ENCODE data around the gene TPSB2.
"Not testable (repeated sequence)": the region's sequence is repeated elsewhere in the genome, so short reads cannot be mapped to it uniquely, and the experiment has no call there.

The TPSB2 gene

GRCh38 chr16:1241081-1241480 is 11.1 kb upstream of the TPSB2 start:
- not testable (repeated sequence) for H3K4me3 ChIP-seq (ENCODE audit: low read length); H3K9me3 ChIP-seq (ENCODE audit: control insufficient read depth, insufficient read depth, low read length); H3K4me1 ChIP-seq (ENCODE audit: control insufficient read depth, low read length); H3K36me3 ChIP-seq (ENCODE audit: control insufficient read depth, low read length); H3F3A ChIP-seq (ENCODE audit: control insufficient read depth, insufficient read depth); H4K20me1 ChIP-seq (ENCODE audit: control insufficient read depth, insufficient read depth, low read depth, low read length); H3K27ac ChIP-seq (ENCODE audit: low read depth, low read length); H3K4me2 ChIP-seq (ENCODE audit: low read length); H3K79me2 ChIP-seq (ENCODE audit: control insufficient read depth, low read length); H3K9me2 ChIP-seq (replicated peaks; ENCODE audit: control insufficient read depth, low read length); H3K27me3 ChIP-seq (ENCODE audit: control insufficient read depth, low read length)

- not testable (repeated sequence) for H3K4me1 ChIP-seq (ENCODE audit: control insufficient read depth, low read length)
These were observed 10.5 kb upstream of the TPSB2 start, which contains the start of gene TPSAB1 for GRCh38 chr16:1240436-1240835. TSS of gene TPSAB1 (plus strand) at chr16:1240705. CDS start at chr16:1240939, 234 bp downstream.

GRCh38 chr16:1239575-1239974 is 9.6 kb upstream of the TPSB2 start:
- H4K20me1 ChIP-seq (ENCODE audit: control insufficient read depth, insufficient read depth, low read depth, low read length); H3K4me3 ChIP-seq (ENCODE audit: low read length); H3K4me1 ChIP-seq (ENCODE audit: control insufficient read depth, low read length); H3K36me3 ChIP-seq (ENCODE audit: control insufficient read depth, low read length); H3K4me2 ChIP-seq (ENCODE audit: low read length); H3K79me2 ChIP-seq (ENCODE audit: control insufficient read depth, low read length); H3K9me3 ChIP-seq (ENCODE audit: control insufficient read depth, insufficient read depth, low read length); H3K27me3 ChIP-seq (ENCODE audit: control insufficient read depth, low read length); H3K27ac ChIP-seq (ENCODE audit: low read depth, low read length); H3F3A ChIP-seq (ENCODE audit: control insufficient read depth, insufficient read depth); H3K9me2 ChIP-seq (replicated peaks; ENCODE audit: control insufficient read depth, low read length): not testable (repeated sequence)

More at GRCh38 chr16:1240436-1240835, 10.5 kb upstream of the TPSB2 start, which contains the start of gene TPSAB1:
- H3K9me3 ChIP-seq (ENCODE audit: control insufficient read depth, insufficient read depth, low read length); H3K27me3 ChIP-seq (ENCODE audit: control insufficient read depth, low read length); H3K27ac ChIP-seq (ENCODE audit: low read depth, low read length); H3F3A ChIP-seq (ENCODE audit: control insufficient read depth, insufficient read depth); H3K4me2 ChIP-seq (ENCODE audit: low read length); H4K20me1 ChIP-seq (ENCODE audit: control insufficient read depth, insufficient read depth, low read depth, low read length); H3K9me2 ChIP-seq (replicated peaks; ENCODE audit: control insufficient read depth, low read length); H3K4me3 ChIP-seq (ENCODE audit: low read length); H3K79me2 ChIP-seq (ENCODE audit: control insufficient read depth, low read length); H3K36me3 ChIP-seq (ENCODE audit: control insufficient read depth, low read length): not testable (repeated sequence)

GRCh38 chr16:1238909-1239308 is 8.9 kb upstream of the TPSB2 start:
- H3K36me3 ChIP-seq (ENCODE audit: control insufficient read depth, low read length); H3K27me3 ChIP-seq (ENCODE audit: control insufficient read depth, low read length); H3K4me1 ChIP-seq (ENCODE audit: control insufficient read depth, low read length); H3K9me3 ChIP-seq (ENCODE audit: control insufficient read depth, insufficient read depth, low read length); H3K4me2 ChIP-seq (ENCODE audit: low read length); H3K9me2 ChIP-seq (replicated peaks; ENCODE audit: control insufficient read depth, low read length); H4K20me1 ChIP-seq (ENCODE audit: control insufficient read depth, insufficient read depth, low read depth, low read length); H3K4me3 ChIP-seq (ENCODE audit: low read length); H3K79me2 ChIP-seq (ENCODE audit: control insufficient read depth, low read length); H3F3A ChIP-seq (ENCODE audit: control insufficient read depth, insufficient read depth); H3K27ac ChIP-seq (ENCODE audit: low read depth, low read length): not testable (repeated sequence)

- H3K27me3 ChIP-seq (ENCODE audit: control insufficient read depth, low read length) = no peaks in the 10 kb centered on the region
- H3K79me2 ChIP-seq (ENCODE audit: control insufficient read depth, low read length) = no peaks in the 10 kb centered on the region
- H3K27ac ChIP-seq (ENCODE audit: low read depth, low read length) = no peak overlapping the region
- no peaks in the 10 kb centered on the region for H3K36me3 ChIP-seq (ENCODE audit: control insufficient read depth, low read length)
- H3K4me3 ChIP-seq (ENCODE audit: low read length) = no peak overlapping the region
- H4K20me1 ChIP-seq (ENCODE audit: control insufficient read depth, insufficient read depth, low read depth, low read length) = no peaks in the 10 kb centered on the region
- TF ChIP-seq CTCF (IDR thresholded peaks at IDR 0.05; ENCODE audit: low read depth, low read length, poor library complexity, severe bottlenecking) (no peak), EZH2phosphoT487 (IDR thresholded peaks at IDR 0.05; ENCODE audit: borderline replicate concordance, low read length) (no peak)
- no peaks in the 10 kb centered on the region for H3K4me1 ChIP-seq (ENCODE audit: control insufficient read depth, low read length)
- no peaks in the 10 kb centered on the region for H3K9me3 ChIP-seq (ENCODE audit: control insufficient read depth, insufficient read depth, low read length)
- H3F3A ChIP-seq (ENCODE audit: control insufficient read depth, insufficient read depth) = no peaks in the 10 kb centered on the region
- H3K4me2 ChIP-seq (ENCODE audit: low read length) = no peak overlapping the region
- no peaks in the 10 kb centered on the region for H3K9me2 ChIP-seq (replicated peaks; ENCODE audit: control insufficient read depth, low read length)
These were observed 8.0 kb upstream of the TPSB2 start for GRCh38 chr16:1237990-1238389.

- not testable (repeated sequence) for H3K36me3 ChIP-seq (ENCODE audit: control insufficient read depth, low read length); H4K20me1 ChIP-seq (ENCODE audit: control insufficient read depth, insufficient read depth, low read depth, low read length); H3K4me2 ChIP-seq (ENCODE audit: low read length); H3K9me2 ChIP-seq (replicated peaks; ENCODE audit: control insufficient read depth, low read length); H3K79me2 ChIP-seq (ENCODE audit: control insufficient read depth, low read length); H3K27ac ChIP-seq (ENCODE audit: low read depth, low read length); H3K9me3 ChIP-seq (ENCODE audit: control insufficient read depth, insufficient read depth, low read length); H3K4me1 ChIP-seq (ENCODE audit: control insufficient read depth, low read length); H3F3A ChIP-seq (ENCODE audit: control insufficient read depth, insufficient read depth); H3K4me3 ChIP-seq (ENCODE audit: low read length); H3K27me3 ChIP-seq (ENCODE audit: control insufficient read depth, low read length)
These were observed 6.7 kb upstream of the TPSB2 start for GRCh38 chr16:1236659-1237058.

- not testable (repeated sequence) for H3K4me2 ChIP-seq (ENCODE audit: low read length); H3K79me2 ChIP-seq (ENCODE audit: control insufficient read depth, low read length); H3K4me3 ChIP-seq (ENCODE audit: low read length); H3K36me3 ChIP-seq (ENCODE audit: control insufficient read depth, low read length); H3K4me1 ChIP-seq (ENCODE audit: control insufficient read depth, low read length); H3K9me2 ChIP-seq (replicated peaks; ENCODE audit: control insufficient read depth, low read length); H3K9me3 ChIP-seq (ENCODE audit: control insufficient read depth, insufficient read depth, low read length); H3K27ac ChIP-seq (ENCODE audit: low read depth, low read length); H3F3A ChIP-seq (ENCODE audit: control insufficient read depth, insufficient read depth); H4K20me1 ChIP-seq (ENCODE audit: control insufficient read depth, insufficient read depth, low read depth, low read length); H3K27me3 ChIP-seq (ENCODE audit: control insufficient read depth, low read length)
These were observed 2.2 kb upstream of the TPSB2 start for GRCh38 chr16:1232049-1232748.

Measured in DOHH2 (cell line).